AG09309 (cell line): ENCODE results near the gene NHLRC1.

Experiments used
- DNase-seq: peaks from one replicate; pipeline ENCODE4 v3.0.0-alpha.2; 2010; ENCODE audit warnings: low read depth
- H3K4me3 ChIP-seq: 2 replicates; pipeline ENCODE4 v1.5.1; 2011; ENCODE audit warnings: mild to moderate bottlenecking, low read depth, low read length, moderate library complexity; ENCODE audit not compliant: control insufficient read depth
- TF ChIP-seq, protein P1 (sequence below): IDR thresholded peaks from 2 replicates; pipeline ENCODE4 v1.5.1; 2011; ENCODE audit warnings: mild to moderate bottlenecking, low read depth, low read length, inconsistent platforms; ENCODE audit not compliant: insufficient read depth, control insufficient read depth; ENCODE audit errors: missing control alignments

Gene NHLRC1

DNA sequence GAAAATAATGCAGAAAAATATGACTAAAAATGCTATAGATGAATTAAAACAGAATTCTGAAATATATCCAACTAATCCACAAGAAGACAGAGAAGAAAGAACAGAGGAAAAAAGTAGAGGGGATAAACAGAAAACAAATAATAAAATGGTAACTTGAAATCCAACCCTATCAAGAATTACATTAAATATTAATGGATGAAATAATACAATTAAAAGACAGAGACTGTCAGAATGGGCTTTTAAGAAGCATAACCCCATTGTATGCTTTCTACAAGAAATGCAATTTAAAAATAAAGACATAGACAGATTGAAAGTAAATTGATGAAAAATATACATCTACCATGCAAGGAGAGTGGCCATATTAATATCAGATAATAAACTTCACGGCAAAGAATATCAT lies 15.4 kb downstream of the NHLRC1 start:
- TF ChIP-seq, protein P1, sequence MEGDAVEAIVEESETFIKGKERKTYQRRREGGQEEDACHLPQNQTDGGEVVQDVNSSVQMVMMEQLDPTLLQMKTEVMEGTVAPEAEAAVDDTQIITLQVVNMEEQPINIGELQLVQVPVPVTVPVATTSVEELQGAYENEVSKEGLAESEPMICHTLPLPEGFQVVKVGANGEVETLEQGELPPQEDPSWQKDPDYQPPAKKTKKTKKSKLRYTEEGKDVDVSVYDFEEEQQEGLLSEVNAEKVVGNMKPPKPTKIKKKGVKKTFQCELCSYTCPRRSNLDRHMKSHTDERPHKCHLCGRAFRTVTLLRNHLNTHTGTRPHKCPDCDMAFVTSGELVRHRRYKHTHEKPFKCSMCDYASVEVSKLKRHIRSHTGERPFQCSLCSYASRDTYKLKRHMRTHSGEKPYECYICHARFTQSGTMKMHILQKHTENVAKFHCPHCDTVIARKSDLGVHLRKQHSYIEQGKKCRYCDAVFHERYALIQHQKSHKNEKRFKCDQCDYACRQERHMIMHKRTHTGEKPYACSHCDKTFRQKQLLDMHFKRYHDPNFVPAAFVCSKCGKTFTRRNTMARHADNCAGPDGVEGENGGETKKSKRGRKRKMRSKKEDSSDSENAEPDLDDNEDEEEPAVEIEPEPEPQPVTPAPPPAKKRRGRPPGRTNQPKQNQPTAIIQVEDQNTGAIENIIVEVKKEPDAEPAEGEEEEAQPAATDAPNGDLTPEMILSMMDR: no peak
- DNase-seq: no peak
- no peak overlapping the region for H3K4me3 ChIP-seq

DNA sequence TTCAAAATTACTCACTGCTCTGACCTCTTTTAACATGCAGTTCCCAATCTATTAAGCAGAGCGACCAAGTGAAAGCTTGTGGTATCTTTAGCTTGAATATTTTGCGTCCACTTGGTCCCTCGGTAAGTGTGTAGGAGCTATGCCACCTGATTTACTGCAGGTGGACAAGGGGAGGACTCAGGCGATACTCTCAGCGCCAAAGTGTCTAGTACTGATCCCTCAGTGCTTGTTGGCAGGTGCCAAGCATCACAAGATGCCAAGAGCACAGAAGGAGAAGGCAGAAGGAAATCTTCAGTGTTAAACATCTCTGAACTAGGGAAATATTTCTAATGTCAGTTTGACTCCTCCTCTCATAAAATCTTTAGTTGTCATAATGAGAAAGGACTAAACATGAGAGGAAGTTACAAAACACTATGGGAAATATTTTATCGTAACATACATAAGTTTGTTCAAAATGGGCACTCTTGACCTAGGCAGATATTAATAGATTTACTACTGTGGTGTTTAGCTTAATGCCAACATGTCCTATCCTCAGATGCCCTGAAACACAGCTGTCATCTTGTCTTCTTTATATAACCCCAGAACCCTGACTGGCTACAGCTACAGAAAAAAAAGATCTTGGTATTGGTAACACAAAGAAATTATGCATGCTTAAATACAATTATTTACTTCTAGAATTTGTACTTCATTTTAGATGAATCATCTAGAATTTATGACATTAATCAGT lies 19.5 kb downstream of the NHLRC1 start:
- TF ChIP-seq, protein P1: no peak
- no peak overlapping the region for H3K4me3 ChIP-seq
- no peak for DNase-seq

DNA sequence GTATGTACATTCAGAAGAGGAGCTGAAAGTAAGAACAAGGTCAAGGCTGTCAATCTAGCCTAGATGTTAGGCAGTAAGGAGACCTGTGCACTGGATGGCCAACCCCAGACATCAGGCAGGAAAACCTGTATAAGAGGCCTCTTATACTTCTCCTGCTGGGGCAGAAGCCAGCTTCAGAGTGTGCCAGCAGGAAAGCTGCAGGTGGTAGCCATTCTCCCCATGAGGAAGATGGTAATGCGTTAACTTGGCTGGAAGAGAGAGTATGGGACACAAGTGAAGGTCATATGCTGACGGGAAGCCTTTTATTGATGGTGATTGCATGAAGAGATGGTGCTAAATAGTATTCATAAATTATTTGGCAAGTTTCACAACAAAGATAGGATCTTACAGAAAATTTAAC lies 20.6 kb downstream of the NHLRC1 start:
- no peak overlapping the region for H3K4me3 ChIP-seq
- TF ChIP-seq, protein P1: no peak
- no peak for DNase-seq

DNA sequence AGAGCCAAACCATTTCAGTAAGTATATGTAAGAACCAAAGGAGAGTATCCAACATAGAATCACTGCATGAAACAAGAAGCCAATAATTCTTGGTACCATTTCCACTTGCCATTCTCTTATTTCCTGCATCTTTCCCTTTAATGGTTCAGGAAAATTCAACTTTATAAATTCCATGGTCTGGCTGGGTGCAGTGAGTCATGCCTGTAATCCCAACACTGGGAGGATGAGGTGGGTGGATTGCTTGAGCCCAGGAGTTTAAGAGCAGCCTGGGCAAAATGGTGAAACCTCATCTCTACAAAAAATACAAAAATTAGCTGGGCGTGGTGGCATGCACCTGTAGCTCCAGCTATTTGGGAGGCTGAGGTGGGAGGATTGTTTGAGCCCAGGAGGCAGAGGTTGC lies 21.2 kb downstream of the NHLRC1 start:
- TF ChIP-seq, protein P1: no peak
- no peak overlapping the region for H3K4me3 ChIP-seq
- peak; percentile 8 for DNase-seq

DNA sequence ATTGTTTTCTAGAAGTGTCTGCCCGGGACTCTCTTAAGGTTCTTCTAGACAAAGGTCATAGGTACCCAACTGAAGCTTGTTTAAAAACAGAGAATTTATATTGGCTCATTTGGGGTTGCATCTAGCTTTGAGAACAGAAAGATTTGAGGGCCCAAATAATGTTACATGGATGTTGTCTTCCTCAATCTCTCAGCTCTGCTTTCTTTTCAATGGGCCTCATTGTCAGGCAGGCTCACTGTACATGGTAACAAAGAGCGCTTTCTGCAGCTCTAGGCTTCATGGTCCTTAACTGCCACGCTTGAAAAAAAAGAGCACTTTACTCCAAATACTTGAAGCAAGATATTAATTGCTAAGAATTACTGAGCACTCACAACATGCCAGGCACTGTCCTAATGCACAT lies 22.2 kb downstream of the NHLRC1 start:
- H3K4me3 ChIP-seq: no peak overlapping the region
- DNase-seq: no peak
- TF ChIP-seq, protein P1: no peak

DNA sequence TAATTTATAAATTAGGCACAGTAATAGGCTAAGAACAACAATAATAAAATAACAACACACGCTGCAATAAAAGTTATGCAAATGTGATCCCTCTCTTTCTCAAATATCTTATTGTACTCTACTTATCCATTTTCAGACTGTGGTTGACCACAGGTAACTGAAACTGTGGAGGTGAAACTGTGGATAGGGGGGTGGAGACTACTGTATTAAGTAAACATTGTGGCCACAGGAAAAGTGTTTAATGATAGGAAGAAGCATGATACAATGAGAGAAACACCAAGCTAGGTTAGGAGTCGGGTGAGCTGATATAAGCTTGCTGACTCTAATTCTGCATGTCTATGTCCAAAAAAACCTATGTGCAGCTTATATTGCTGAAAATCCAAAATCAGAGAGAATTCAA lies 23.0 kb downstream of the NHLRC1 start:
- H3K4me3 ChIP-seq: no peak overlapping the region
- TF ChIP-seq, protein P1: no peak
- no peak for DNase-seq
